Hepatocyte (in vitro differentiated cells): ENCODE results near the gene NEMP1. TPM values are rescaled to one million over a fixed set of nuclear protein-coding genes. Genes with fewer than 3 reads are reported as not detected.

Experiments used
- DNase-seq: peaks from one replicate; pipeline ENCODE4 v3.0.0-alpha.2; 2016; ENCODE audit warnings: low spot score
- H2AFZ ChIP-seq: fragments of 200-600 bp; sonication (generic); 2 replicates; pipeline ENCODE4 v1.6.0; 2016; ENCODE audit warnings: antibody characterized with exemption, mild to moderate bottlenecking
- H3K27ac ChIP-seq: fragments of 200-600 bp; sonication (generic); 2 replicates; pipeline ENCODE4 v1.5.1; 2016; ENCODE audit warnings: mild to moderate bottlenecking
- H3K27me3 ChIP-seq: fragments of 200-600 bp; sonication (generic); 2 replicates; pipeline ENCODE4 v1.6.1; 2016
- H3K36me3 ChIP-seq: fragments of 200-600 bp; sonication (generic); replicated peaks from 2 replicates; pipeline ENCODE4 v1.5.1; 2016; ENCODE audit warnings: low read depth; ENCODE audit not compliant: insufficient read depth
- H3K4me1 ChIP-seq: fragments of 200-600 bp; sonication (generic); 2 replicates; pipeline ENCODE4 v1.5.1; 2016; ENCODE audit warnings: mild to moderate bottlenecking, moderate library complexity; ENCODE audit not compliant: insufficient read depth
- H3K4me2 ChIP-seq: fragments of 200-600 bp; sonication (generic); 2 replicates; pipeline ENCODE4 v1.6.0; 2016
- H3K4me3 ChIP-seq: fragments of 200-600 bp; sonication (generic); 2 replicates; pipeline ENCODE4 v1.5.1; 2016; ENCODE audit warnings: mild to moderate bottlenecking
- H3K79me2 ChIP-seq: fragments of 200-600 bp; sonication (generic); 2 replicates; pipeline ENCODE4 v1.6.0; 2017; ENCODE audit warnings: mild to moderate bottlenecking
- H3K9me2 ChIP-seq: fragments of 200-600 bp; sonication (generic); replicated peaks from 2 replicates; pipeline ENCODE4 v1.6.0; 2017; ENCODE audit warnings: mild to moderate bottlenecking; ENCODE audit not compliant: insufficient read depth
- H3K9me3 ChIP-seq: fragments of 200-600 bp; sonication (generic); 2 replicates; pipeline ENCODE4 v1.5.1; 2016; ENCODE audit warnings: low read depth, mild to moderate bottlenecking
- H4K20me1 ChIP-seq: fragments of 200-600 bp; sonication (generic); 2 replicates; pipeline ENCODE4 v1.6.0; 2016; ENCODE audit warnings: mild to moderate bottlenecking; ENCODE audit not compliant: insufficient read depth, poor library complexity, severe bottlenecking
- EZH2 ChIP-seq: fragments of 200-600 bp; sonication (generic); IDR thresholded peaks from 2 replicates; pipeline ENCODE4 v1.6.1; 2016; ENCODE audit warnings: antibody characterized with exemption, mild to moderate bottlenecking, borderline replicate concordance
- EZH2phosphoT487 ChIP-seq: fragments of 200-600 bp; sonication (generic); IDR thresholded peaks from one replicate; pipeline ENCODE4 v1.6.1; 2018; ENCODE audit warnings: antibody characterized with exemption, mild to moderate bottlenecking, low read depth, moderate library complexity; ENCODE audit not compliant: unreplicated experiment, severe bottlenecking
- WGBS: methylation state at CpG from one replicate; pipeline ENCODE4 v1.1.6; 2016; ENCODE audit warnings: low lambda C conversion rate; ENCODE audit errors: missing lambda C conversion rate; 5-methylcytosine and 5-hydroxymethylcytosine counted together
- polyA plus RNA-seq: library from polyadenylated mRNA; unstranded; fragments of >200 nt; fragmentation: Nextera tagmentation; extraction: Ambion mirVana; gene quantifications from 2 replicates; pipeline ENCODE4 v1.2.1, GENCODE V29; 2016
- total RNA-seq: library from RNA; depleted of rRNA; stranded (reverse); fragments of >200 nt; gene quantifications from 2 replicates; pipeline ENCODE4 v1.2.3, GENCODE V29; 2014
- TF ChIP-seq, protein P1 (sequence below): fragments of 200-600 bp; sonication (generic); IDR thresholded peaks from 2 replicates; pipeline ENCODE4 v1.5.1; 2016; ENCODE audit warnings: antibody characterized with exemption, mild to moderate bottlenecking; ENCODE audit not compliant: poor library complexity

The NEMP1 gene
- total and polyA plus RNA-seq, 2 experiments from 2014 or later, result 6.2 to 9.3 TPM

DNA sequence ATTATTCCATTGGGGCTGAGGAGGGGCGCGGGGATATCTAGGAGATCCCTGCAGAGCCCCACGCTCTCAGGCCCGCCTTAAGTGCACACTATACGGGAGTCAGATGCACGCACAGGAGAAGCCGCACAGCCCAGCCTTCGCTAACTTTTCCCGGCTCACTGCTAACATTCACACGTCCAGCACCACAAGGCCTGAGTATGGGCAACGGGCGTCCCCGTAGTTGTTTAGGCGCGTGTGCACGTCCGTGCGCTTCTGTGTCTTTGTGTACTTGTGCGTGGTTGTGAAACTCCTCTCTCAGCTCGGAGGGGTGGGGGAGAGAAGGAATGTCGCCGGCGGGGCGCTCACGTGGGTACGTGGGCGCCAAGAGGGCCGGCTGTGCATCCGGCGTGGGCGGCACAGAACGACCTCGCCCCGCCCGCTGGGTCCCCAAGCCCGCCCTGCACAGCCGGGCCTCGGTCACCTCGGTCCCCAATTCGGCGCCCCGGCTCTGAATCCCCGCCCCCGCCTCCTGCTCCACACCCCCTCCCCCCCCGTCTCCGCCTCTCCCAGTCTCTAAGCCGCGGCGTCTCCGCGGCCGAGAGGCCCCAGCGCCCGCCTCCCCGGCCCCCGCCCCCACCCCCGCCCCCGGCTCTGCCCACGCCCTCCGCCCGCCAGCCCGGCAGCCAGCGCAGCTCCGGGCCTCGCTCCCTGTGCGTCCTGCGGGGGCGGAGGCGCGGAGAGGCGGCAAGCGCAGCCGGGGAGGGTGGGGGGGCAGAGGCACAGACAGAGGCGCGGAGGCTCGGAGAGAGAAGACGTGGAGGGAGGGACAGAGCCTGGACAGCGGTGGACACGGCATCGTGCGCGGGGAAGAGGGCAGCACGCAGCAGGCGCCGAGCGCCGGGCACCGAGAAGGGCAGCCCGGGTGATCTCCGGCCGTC is 10.0 kb upstream of the NEMP1 start, which contains the start of gene NAB2:
Gene NAB2 (plus strand): TSS at position 761 of the 917 bp plus-strand sequence. CDS start 158 bp downstream, outside the sequence.
- peak within 1 kb of the TSS; percentile 100 for H3K27ac ChIP-seq
- H3K36me3 ChIP-seq, result peaks cover 3% of the 10 kb centered on the region
- peak; percentile 99 for DNase-seq
- peaks cover 37% of the 10 kb centered on the region for H4K20me1 ChIP-seq
- H3K9me3 ChIP-seq, result no peaks in the 10 kb centered on the region
- H3K9me2 ChIP-seq, result no peaks in the 10 kb centered on the region
- H3K27me3 ChIP-seq, result no peaks in the 10 kb centered on the region
- peak within 1 kb of the TSS; percentile 90 for H3K4me3 ChIP-seq
- H3K79me2 ChIP-seq, result peaks cover 47% of the 10 kb centered on the region
- no peak within 1 kb of the TSS for H2AFZ ChIP-seq
- H3K4me1 ChIP-seq, result peaks cover 38% of the 10 kb centered on the region
- H3K4me2 ChIP-seq, result peak within 1 kb of the TSS; percentile 89
- 0% methylated on average over 19 of the region's 91 CpGs for WGBS
- TF ChIP-seq EZH2 (no peak), EZH2phosphoT487 (no peak)
- TF ChIP-seq, protein P1, sequence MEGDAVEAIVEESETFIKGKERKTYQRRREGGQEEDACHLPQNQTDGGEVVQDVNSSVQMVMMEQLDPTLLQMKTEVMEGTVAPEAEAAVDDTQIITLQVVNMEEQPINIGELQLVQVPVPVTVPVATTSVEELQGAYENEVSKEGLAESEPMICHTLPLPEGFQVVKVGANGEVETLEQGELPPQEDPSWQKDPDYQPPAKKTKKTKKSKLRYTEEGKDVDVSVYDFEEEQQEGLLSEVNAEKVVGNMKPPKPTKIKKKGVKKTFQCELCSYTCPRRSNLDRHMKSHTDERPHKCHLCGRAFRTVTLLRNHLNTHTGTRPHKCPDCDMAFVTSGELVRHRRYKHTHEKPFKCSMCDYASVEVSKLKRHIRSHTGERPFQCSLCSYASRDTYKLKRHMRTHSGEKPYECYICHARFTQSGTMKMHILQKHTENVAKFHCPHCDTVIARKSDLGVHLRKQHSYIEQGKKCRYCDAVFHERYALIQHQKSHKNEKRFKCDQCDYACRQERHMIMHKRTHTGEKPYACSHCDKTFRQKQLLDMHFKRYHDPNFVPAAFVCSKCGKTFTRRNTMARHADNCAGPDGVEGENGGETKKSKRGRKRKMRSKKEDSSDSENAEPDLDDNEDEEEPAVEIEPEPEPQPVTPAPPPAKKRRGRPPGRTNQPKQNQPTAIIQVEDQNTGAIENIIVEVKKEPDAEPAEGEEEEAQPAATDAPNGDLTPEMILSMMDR, result no peak

DNA sequence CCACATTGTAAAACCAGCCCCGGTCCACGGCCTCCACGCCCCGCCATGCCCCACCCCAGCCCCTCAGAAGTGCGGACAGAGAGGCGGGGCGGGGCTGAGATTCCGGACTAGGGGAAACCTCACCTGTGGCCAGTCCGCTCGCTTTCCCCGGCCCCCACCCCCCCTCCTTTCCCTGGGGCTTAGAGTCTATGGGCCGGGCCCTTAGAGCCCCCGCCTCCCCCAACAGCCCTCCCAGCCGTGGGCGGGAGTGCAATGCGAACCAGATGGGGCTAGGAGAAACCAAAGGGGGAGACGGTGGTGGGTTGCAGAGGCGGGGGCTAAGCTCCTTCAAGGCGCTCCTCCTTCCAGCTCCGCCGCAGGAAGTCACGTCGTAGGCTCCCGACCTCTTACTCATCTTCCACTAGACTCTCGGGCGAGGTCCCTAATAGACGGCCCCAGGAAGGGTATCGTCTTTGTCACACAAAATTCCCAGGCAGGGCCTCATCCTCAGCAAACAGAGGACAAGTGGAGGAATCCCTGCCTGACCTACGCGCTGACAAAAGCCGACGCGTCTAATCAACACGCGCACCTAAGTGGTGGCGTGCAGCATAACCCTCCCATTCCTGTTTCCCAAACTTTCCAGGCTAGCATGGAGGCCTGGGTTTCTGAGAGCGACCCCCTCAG is 9.2 kb upstream of the NEMP1 start:
- H3K4me2 ChIP-seq, result peak overlapping the region; percentile 89
- WGBS, result under 1% methylated on average over 25 of the region's 37 CpGs
- peak overlapping the region; percentile 100 for H3K27ac ChIP-seq
- no peaks in the 10 kb centered on the region for H3K9me3 ChIP-seq
- peak overlapping the region; percentile 20 for H3K4me3 ChIP-seq
- peak; percentile 96 for DNase-seq
- peaks cover 39% of the 10 kb centered on the region for H3K79me2 ChIP-seq
- H3K9me2 ChIP-seq, result no peaks in the 10 kb centered on the region
- H3K36me3 ChIP-seq, result peaks cover 3% of the 10 kb centered on the region
- no peaks in the 10 kb centered on the region for H3K27me3 ChIP-seq
- peaks cover 29% of the 10 kb centered on the region for H4K20me1 ChIP-seq
- H3K4me1 ChIP-seq, result peaks cover 30% of the 10 kb centered on the region
- TF ChIP-seq EZH2, result no peak
- no peak for TF ChIP-seq EZH2phosphoT487
- TF ChIP-seq, protein P1, result no peak
- no peak overlapping the region for H2AFZ ChIP-seq

DNA sequence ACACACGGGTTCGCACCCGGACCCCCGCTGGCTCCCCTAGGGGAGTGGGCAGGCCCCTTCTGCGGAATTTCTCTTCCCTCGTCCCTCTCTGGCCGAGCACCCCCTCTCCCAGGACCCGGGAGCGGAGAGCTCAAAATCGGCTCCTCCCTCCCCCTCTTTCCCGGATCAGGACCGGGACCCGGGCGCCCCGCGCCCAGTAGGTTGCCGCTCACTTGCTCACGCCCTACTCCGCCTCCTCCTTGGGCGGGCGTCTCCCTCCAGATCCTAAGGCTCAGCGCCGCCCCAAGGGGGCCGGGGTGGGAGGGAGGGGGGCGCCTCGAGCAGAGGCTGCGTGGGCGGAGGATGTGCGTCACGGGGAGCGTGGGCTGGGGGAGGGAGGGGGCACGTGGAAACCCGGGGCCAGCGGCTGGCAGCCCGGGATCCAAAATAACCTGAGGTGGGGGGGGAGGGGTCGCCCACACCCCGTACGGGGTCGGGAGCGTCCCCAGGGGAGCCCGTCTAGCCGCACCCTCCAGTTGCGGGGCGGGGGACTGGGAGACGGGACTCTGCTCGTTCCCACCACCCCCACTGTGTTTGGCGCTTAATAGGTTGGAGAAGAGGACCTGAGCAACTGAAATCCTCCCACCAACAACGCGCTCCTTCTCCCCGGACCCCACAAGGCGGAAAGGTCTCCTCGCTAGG is 8.6 kb upstream of the NEMP1 start:
- Histone ChIP-seq H3K79me2 (peaks cover 32% of the 10 kb centered on the region), H3K4me2 (peak overlapping the region; percentile 89), H3K27ac (peak overlapping the region; percentile 100), H3K4me3 (peak overlapping the region; percentile 40), H3K9me2 (no peaks in the 10 kb centered on the region), H4K20me1 (peaks cover 23% of the 10 kb centered on the region), H3K4me1 (peaks cover 27% of the 10 kb centered on the region), H3K27me3 (no peaks in the 10 kb centered on the region), H3K9me3 (no peaks in the 10 kb centered on the region), H3K36me3 (no peaks in the 10 kb centered on the region), H2AFZ (peak overlapping the region; percentile 26)
- TF ChIP-seq, protein P1, result no peak
- TF ChIP-seq EZH2phosphoT487 (no peak), EZH2 (no peak)
- 3% methylated on average over 24 of the region's 52 CpGs for WGBS
- peak; percentile 95 for DNase-seq
